ENCODE results near the gene TSPAN18. TPM values are rescaled to one million over a fixed set of nuclear protein-coding genes. Genes with fewer than 3 reads are reported as not detected.

TSPAN18 gene
- total RNA-seq, 1 donor from 2014 or later: 12.8 TPM

DNA sequence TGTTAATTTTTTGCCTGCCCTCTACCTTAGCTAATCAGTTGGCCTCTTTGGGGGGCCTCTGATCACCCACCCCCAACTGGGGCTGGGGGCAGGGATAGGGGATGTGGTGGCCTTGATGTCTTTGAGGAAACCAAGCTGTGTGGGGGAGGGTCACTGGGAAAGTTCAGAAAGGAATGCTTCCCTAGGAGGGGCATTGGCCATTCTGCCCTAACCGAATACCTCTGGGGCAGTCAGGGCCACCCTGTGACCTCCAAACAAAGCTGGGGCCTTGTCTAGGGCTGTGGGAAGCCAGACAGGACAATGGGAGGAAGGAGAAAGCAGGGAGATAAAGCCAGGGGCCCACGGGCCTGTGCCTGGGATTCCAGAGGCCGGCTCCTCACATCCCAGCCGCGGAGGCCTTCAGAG is 97.5 kb downstream of the TSPAN18 start:
- no peak overlapping the region for H3K27ac ChIP-seq
- H3K4me1 ChIP-seq: no peaks in the 10 kb centered on the region
- no peaks in the 10 kb centered on the region for H3K36me3 ChIP-seq
- intact Hi-C loops (cut with DNase I): no loop called here
- H3K27me3 ChIP-seq: no peaks in the 10 kb centered on the region
- no peaks in the 10 kb centered on the region for H3K9me3 ChIP-seq
- DNase-seq (ENCODE audit: extremely low spot score in 2 of 2): no peak
- H3K4me3 ChIP-seq: no peak overlapping the region
- TF ChIP-seq, protein P1, sequence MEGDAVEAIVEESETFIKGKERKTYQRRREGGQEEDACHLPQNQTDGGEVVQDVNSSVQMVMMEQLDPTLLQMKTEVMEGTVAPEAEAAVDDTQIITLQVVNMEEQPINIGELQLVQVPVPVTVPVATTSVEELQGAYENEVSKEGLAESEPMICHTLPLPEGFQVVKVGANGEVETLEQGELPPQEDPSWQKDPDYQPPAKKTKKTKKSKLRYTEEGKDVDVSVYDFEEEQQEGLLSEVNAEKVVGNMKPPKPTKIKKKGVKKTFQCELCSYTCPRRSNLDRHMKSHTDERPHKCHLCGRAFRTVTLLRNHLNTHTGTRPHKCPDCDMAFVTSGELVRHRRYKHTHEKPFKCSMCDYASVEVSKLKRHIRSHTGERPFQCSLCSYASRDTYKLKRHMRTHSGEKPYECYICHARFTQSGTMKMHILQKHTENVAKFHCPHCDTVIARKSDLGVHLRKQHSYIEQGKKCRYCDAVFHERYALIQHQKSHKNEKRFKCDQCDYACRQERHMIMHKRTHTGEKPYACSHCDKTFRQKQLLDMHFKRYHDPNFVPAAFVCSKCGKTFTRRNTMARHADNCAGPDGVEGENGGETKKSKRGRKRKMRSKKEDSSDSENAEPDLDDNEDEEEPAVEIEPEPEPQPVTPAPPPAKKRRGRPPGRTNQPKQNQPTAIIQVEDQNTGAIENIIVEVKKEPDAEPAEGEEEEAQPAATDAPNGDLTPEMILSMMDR (IDR thresholded peaks at IDR 0.05): no peak

DNA sequence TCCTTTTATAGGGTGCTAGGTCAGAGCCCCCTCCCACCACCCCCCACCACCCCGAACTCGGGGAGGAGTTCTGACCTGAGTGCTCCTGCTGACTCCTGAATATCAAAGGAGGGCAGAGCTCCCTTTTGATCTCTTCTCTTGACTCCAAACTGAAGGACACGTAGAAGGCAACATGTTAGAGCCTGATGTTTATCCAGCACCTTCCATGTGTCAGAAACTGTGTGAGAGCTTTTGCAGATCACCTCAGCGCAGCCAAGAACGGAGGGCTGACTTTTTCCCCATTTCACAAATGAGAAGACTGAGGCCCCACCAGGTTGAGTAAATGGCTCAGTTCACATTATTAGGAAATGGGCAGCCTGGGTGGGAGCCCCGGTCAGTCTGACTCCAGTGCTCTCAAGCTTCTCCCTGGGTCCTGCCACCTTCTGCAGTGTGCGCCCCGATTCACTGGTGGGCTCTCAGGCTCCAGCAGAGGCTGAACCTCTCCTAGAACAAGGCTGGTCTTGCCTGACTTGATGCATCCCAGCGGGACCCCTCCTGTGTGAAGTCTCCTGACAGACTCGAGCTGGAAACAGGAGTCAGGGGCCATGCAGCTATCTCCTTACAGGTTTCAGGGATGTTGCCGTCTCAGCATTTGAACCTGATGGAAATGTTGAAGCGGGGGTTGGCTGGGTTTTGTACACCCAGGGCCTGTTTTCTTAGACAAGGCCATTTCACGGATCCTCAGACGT is 98.5 kb downstream of the TSPAN18 start:
- no peak for TF ChIP-seq POLR2A (IDR thresholded peaks at IDR 0.05)
- TF ChIP-seq, protein P1 (IDR thresholded peaks at IDR 0.05): no peak
- TF ChIP-seq POLR2AphosphoS5 (IDR thresholded peaks at IDR 0.05; ENCODE audit: insufficient read depth in 1 of 2, low read depth in 1 of 2): no peak
- Histone ChIP-seq H3K9me3 (no peaks in the 10 kb centered on the region), H3K4me3 (no peak overlapping the region), H3K4me1 (no peaks in the 10 kb centered on the region), H3K27me3 (no peaks in the 10 kb centered on the region), H3K36me3 (no peaks in the 10 kb centered on the region), H3K27ac (no peak overlapping the region)
- intact Hi-C loops (cut with DNase I): no loop called here
- DNase-seq (ENCODE audit: extremely low spot score in 2 of 2): no peak

DNA sequence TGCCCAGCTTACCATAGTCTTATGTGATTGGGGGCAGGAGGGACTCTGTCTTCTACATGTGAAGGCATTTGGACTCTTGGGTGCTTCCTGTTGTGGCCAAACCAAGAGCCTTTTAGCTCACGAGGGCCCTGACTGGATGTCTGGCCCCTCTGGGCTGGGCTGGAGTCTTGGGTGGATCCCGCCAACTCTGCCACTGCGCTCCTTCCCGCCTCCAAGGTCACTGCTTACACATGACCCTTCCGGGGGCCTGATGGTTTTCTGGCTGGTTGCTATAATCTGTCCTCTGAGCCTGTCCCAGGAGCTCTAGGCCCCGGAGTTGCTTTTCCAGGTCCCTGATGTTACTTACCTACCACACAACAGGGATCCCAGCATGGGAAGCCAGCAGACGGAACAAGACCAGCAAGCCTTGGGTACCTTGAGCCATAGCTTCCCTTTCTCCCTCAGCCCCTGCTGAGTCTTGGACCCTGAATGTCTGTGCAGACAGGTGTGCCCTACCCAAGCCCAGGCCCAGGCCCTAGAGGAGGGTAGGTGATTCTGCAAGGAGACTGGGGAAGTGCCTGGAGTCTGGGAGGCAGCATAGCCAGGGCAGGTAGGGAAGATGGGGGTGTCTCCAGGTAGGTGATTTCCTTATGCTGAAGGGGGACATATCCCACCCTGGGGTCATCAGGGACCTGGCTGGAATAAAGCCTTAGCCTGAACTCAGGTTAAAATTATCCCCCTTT is 100.3 kb downstream of the TSPAN18 start:
- no peaks in the 10 kb centered on the region for H3K4me1 ChIP-seq
- no peak overlapping the region for H3K27ac ChIP-seq
- H3K36me3 ChIP-seq: no peaks in the 10 kb centered on the region
- TF ChIP-seq, protein P1 (IDR thresholded peaks at IDR 0.05): no peak
- no peak for TF ChIP-seq POLR2AphosphoS5 (IDR thresholded peaks at IDR 0.05; ENCODE audit: insufficient read depth in 1 of 2, low read depth in 1 of 2)
- TF ChIP-seq POLR2A (IDR thresholded peaks at IDR 0.05): no peak
- DNase-seq (ENCODE audit: extremely low spot score in 2 of 2): no peak
- H3K27me3 ChIP-seq: no peaks in the 10 kb centered on the region
- intact Hi-C loops (cut with DNase I): no loop called here
- H3K4me3 ChIP-seq: no peak overlapping the region
- H3K9me3 ChIP-seq: no peaks in the 10 kb centered on the region

DNA sequence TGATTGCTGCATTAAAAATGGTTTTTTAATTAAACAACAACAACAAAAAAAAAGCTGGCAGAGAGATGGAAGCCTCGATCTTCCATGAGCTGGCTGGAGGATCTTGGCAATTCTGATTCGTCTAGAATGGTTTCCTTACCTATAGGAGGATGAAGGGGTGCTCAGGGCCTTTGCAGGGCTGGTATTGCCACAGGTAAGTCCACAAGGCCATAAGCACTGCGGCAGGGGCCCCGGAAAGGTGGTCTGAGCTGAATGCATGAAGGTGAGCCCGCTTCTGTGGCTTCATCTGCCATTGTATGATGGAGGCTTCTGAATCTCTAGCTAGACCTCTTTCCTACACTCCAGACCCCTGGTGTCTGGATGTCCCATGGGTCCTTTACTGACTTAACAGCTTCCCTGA is 101.5 kb downstream of the TSPAN18 start:
- no peaks in the 10 kb centered on the region for H3K36me3 ChIP-seq
- no peaks in the 10 kb centered on the region for H3K27me3 ChIP-seq
- H3K4me3 ChIP-seq: no peak overlapping the region
- H3K4me1 ChIP-seq: no peaks in the 10 kb centered on the region
- no peak overlapping the region for H3K27ac ChIP-seq
- no peaks in the 10 kb centered on the region for H3K9me3 ChIP-seq
- intact Hi-C loops (cut with DNase I): no loop called here
- DNase-seq (ENCODE audit: extremely low spot score in 2 of 2): no peak
- TF ChIP-seq POLR2AphosphoS5 (IDR thresholded peaks at IDR 0.05; ENCODE audit: insufficient read depth in 1 of 2, low read depth in 1 of 2): no peak
- TF ChIP-seq, protein P1 (IDR thresholded peaks at IDR 0.05): no peak
- TF ChIP-seq POLR2A (IDR thresholded peaks at IDR 0.05): no peak

DNA sequence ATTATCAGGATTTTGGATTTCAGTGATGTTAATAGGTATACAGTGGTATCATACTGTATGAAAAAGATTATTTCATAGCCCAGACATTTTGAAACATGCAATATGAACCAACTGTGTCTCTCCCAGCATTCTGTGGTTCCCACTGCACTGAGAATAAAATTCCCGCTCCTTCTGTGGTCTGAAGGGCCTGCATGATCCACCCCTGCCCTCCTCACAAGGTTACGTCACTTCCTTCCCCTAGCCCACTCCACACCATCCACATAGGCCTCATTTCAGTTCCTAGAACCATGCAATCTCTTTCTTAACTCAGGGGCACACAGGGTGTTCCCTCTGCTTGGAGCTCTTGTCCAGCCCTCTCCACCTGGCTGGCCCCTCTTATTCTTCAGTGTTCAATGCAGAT is 103.1 kb downstream of the TSPAN18 start:
- no peaks in the 10 kb centered on the region for H3K27me3 ChIP-seq
- DNase-seq (ENCODE audit: extremely low spot score in 2 of 2): no peak
- H3K4me3 ChIP-seq: no peak overlapping the region
- H3K9me3 ChIP-seq: no peaks in the 10 kb centered on the region
- H3K27ac ChIP-seq: no peak overlapping the region
- no peaks in the 10 kb centered on the region for H3K4me1 ChIP-seq
- intact Hi-C loops (cut with DNase I): no loop called here
- no peaks in the 10 kb centered on the region for H3K36me3 ChIP-seq
- no peak for TF ChIP-seq POLR2A (IDR thresholded peaks at IDR 0.05)
- no peak for TF ChIP-seq POLR2AphosphoS5 (IDR thresholded peaks at IDR 0.05; ENCODE audit: insufficient read depth in 1 of 2, low read depth in 1 of 2)
- TF ChIP-seq, protein P1 (IDR thresholded peaks at IDR 0.05): no peak

Measured in vagina (tissue), 2 donors.